Sigmoid colon (tissue), 7 donors: Measurements from ENCODE around the gene PDE4A. TPM values are rescaled to one million over a fixed set of nuclear protein-coding genes. Genes with fewer than 3 reads are reported as not detected.

ENCODE experiments used
- DNase-seq: peaks from one replicate; pipeline ENCODE4 v3.0.0-alpha.2; 2019
- H3K27ac ChIP-seq, 4 donors: fragments of 200-600 bp; sonication (generic); one replicate each; pipeline ENCODE4 v1.5.1; 2016 to 2019; ENCODE audit warnings: mild to moderate bottlenecking in 1 of 4
- H3K27me3 ChIP-seq, 3 donors: fragments of 200-600 bp; sonication (generic); one replicate each; pipeline ENCODE4 v1.5.1; 2019; ENCODE audit warnings: mild to moderate bottlenecking in 1 of 3
- H3K36me3 ChIP-seq, 4 donors: fragments of 200-600 bp; sonication (generic); one replicate each; pipeline ENCODE4 v1.5.1; 2016 to 2019
- H3K4me1 ChIP-seq, 4 donors: fragments of 200-600 bp; sonication (generic); one replicate each; pipeline ENCODE4 v1.5.1; 2017 to 2019
- H3K4me3 ChIP-seq, 4 donors: fragments of 200-600 bp; sonication (generic); one replicate each; pipeline ENCODE4 v1.5.1; 2017 to 2019; ENCODE audit warnings: mild to moderate bottlenecking in 2 of 4, moderate library complexity in 1 of 4
- H3K9me3 ChIP-seq, 4 donors: fragments of 200-600 bp in 3 of 4; sonication (generic) in 3 of 4; one replicate each; pipeline versions ENCODE4 v1.5.1 to v1.6.1; 2013 to 2019
- CTCF ChIP-seq, 4 experiments: fragments of 450-650 bp in 3 of 4; fragments of 200-600 bp in 1 of 4; IDR thresholded peaks; one replicate each; pipeline ENCODE4 v1.5.1; 2016 to 2019; ENCODE audit warnings: antibody characterized with exemption in 4 of 4, mild to moderate bottlenecking in 3 of 4, moderate library complexity in 2 of 4
- EP300 ChIP-seq, 4 donors: sonication (generic); formaldehyde crosslinking; IDR thresholded peaks; one replicate each; pipeline ENCODE4 v1.6.1; 2017; ENCODE audit warnings: antibody characterized with exemption in 4 of 4
- POLR2A ChIP-seq, 2 donors: fragments of 450-650 bp; IDR thresholded peaks; one replicate each; pipeline ENCODE4 v1.6.1; 2016; ENCODE audit warnings: antibody characterized with exemption in 2 of 2, mild to moderate bottlenecking in 2 of 2, moderate library complexity in 2 of 2
- POLR2AphosphoS5 ChIP-seq, 4 donors: sonication (generic); formaldehyde crosslinking; IDR thresholded peaks; one replicate each; pipeline ENCODE4 v1.6.1; 2017; ENCODE audit warnings: antibody characterized with exemption in 4 of 4
- WGBS, 2 donors: extraction: QIAGEN DNeasy Blood & Tissue Kit; methylation state at CpG; one replicate each; pipeline ENCODE4 v1.1.7; 2013; 5-methylcytosine and 5-hydroxymethylcytosine counted together
- intact Hi-C: fragments of 100-400 bp; cut with DNase I; formaldehyde crosslinking; loops from one replicate; pipeline ENCODE4 v1.15.1; 2023
- polyA plus RNA-seq, 3 donors: library from polyadenylated mRNA; stranded (reverse); fragments of 200-250 nt; gene quantifications; one replicate each; pipeline ENCODE4 v1.2.3, GENCODE V29; 2013
- total RNA-seq, 4 donors: library from RNA; depleted of rRNA; stranded (reverse); fragments of >200 nt; gene quantifications; one replicate each; pipeline ENCODE4 v1.1.0, GENCODE V29; 2016
- donor health status: healthy with polysubstance abuse.
- donor health status: Bipolar disorder and iron deficiency.
- donor health status: healthy.

Gene PDE4A
- total and polyA plus RNA-seq, 7 donors = 4.2 to 14.7 (median 7.6) TPM

- peaks cover 0 to 47% (median 41%) of the 10 kb centered on the region in 4 donors for H3K4me1 ChIP-seq
- H3K36me3 ChIP-seq = no peaks in the 10 kb centered on the region
- no peak for DNase-seq
- 53 to 76% methylated on average over 3 of the region's 3 CpGs for WGBS, 2 donors
- H3K9me3 ChIP-seq = no peaks in the 10 kb centered on the region
- H3K4me3 ChIP-seq = no peak overlapping the region
- intact Hi-C loops = no loop called here
- H3K27ac ChIP-seq = no peak overlapping the region
- peaks cover 67 to 78% (median 75%) of the 10 kb centered on the region in 3 donors for H3K27me3 ChIP-seq
- no peak for TF ChIP-seq POLR2AphosphoS5 (IDR thresholded peaks at IDR 0.05)
- no peak for TF ChIP-seq EP300 (IDR thresholded peaks at IDR 0.05)
- TF ChIP-seq POLR2A (IDR thresholded peaks at IDR 0.05) = no peak
- TF ChIP-seq CTCF (IDR thresholded peaks at IDR 0.05) = no peak
These were observed 2.5 kb downstream of the PDE4A start for GRCh38 chr19:10422846-10423245.

DNA sequence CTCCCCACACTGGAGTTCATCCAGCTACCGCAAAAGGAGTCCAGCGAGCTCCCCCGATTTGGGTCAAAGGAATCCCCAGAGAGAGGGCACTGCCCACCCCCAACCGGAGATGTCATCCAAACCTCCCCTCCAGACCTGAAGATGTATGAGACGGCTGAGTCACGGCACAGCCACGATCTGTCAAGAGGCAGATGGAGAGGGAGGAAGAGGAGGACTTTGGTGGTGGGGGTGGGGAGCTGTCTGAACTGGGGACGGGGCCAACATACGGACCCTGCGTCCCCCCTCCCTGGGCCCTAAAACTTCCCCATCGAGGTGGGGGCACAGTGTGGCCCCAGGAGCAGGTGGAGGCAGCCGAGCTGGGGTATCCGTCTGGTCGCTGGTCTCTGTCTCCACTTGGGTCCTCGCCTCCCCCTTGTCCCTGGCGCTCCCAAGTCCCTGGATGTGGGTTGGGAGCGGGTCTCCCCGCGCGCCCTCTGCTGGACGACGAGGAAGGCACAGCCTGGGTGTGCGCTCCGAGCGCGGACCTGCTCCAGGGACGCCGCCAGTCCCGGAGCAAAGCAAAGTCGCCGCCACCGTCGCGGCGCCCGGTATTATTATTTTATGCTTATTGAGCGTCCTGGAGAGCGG, 3.8 kb downstream of the PDE4A start:
- Histone ChIP-seq H3K4me1 (peaks cover 0 to 36% (median 33%) of the 10 kb centered on the region in 4 donors), H3K27ac (peak overlapping the region in 1 of 4 donors; percentile 19), H3K9me3 (no peaks in the 10 kb centered on the region), H3K36me3 (no peaks in the 10 kb centered on the region), H3K27me3 (peaks cover 55 to 65% (median 62%) of the 10 kb centered on the region in 3 donors), H3K4me3 (peak overlapping the region; percentile 6 to 27 (median 16))
- intact Hi-C loops = loop anchor here (2.0 kb wide), 1 partner anchor 19 kb away; no protein-coding TSS in a partner anchor
- peak; percentile 66 to 93 (median 70) for TF ChIP-seq CTCF (IDR thresholded peaks at IDR 0.05)
- TF ChIP-seq POLR2AphosphoS5 (IDR thresholded peaks at IDR 0.05) = no peak
- 1 to 2% methylated on average over 38 of the region's 38 CpGs for WGBS, 2 donors
- DNase-seq = peak; percentile 87

DNA sequence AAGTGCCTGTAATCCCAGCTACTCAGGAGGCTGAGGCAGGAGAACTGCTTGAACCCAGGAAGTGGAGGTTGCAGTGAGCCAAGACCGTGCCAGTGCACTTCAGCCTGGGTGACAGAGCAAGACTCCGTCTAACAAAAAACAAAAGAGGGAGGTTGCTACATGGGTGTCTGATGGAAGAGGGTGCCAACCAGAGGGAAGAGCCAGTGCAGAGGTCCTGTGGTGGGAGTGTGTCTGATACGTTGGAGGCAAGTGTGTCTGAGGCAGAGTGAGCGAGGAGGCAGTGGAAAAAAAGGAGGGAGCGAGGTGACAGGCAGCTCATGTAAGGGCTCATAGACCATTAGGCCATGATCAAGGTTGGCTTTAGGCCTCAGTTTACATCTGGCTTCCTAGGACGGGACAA, 6.8 kb downstream of the PDE4A start:
- Histone ChIP-seq H3K36me3 (no peaks in the 10 kb centered on the region), H3K27ac (no peak overlapping the region), H3K4me1 (peaks cover 0 to 26% (median 24%) of the 10 kb centered on the region in 4 donors), H3K27me3 (peaks cover 25 to 34% (median 31%) of the 10 kb centered on the region in 3 donors), H3K4me3 (no peak overlapping the region), H3K9me3 (no peaks in the 10 kb centered on the region)
- intact Hi-C loops = no loop called here
- no peak for TF ChIP-seq CTCF (IDR thresholded peaks at IDR 0.05)
- no peak for TF ChIP-seq POLR2AphosphoS5 (IDR thresholded peaks at IDR 0.05)
- no peak for TF ChIP-seq EP300 (IDR thresholded peaks at IDR 0.05)
- no peak for TF ChIP-seq POLR2A (IDR thresholded peaks at IDR 0.05)
- 58 to 87% methylated on average over 6 of the region's 6 CpGs for WGBS, 2 donors
- no peak for DNase-seq

DNA sequence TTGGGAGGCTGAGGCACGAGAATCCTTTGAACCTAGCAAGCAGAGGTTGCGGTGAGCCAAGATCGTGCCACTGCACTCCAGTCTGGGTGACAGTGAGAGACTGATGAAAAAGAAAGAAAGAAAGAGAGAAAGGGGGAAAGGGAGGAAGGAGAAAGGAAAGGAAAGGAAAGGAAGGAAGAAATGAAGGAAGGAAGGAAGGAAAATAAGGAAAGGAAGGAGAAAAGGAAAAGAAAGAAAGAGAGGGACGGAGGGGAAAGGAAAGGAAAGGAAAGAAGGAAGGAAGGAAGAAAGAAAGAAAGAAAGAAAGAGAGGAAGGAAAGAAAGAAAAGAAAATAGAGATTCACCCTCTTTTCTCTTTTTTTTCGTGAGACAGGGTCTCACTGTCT, 8.7 kb downstream of the PDE4A start:
- no peak for TF ChIP-seq POLR2AphosphoS5 (IDR thresholded peaks at IDR 0.05)
- no peak for TF ChIP-seq POLR2A (IDR thresholded peaks at IDR 0.05)
- TF ChIP-seq CTCF (IDR thresholded peaks at IDR 0.05) = no peak
- no peak for TF ChIP-seq EP300 (IDR thresholded peaks at IDR 0.05)
- WGBS, 2 donors = 46 to 71% methylated on average over 5 of the region's 5 CpGs
- H3K27ac ChIP-seq = no peak overlapping the region

More for the DNA sequence above, 8.7 kb downstream of the PDE4A start:
- no peaks in the 10 kb centered on the region for H3K9me3 ChIP-seq
- H3K4me3 ChIP-seq = no peak overlapping the region
- DNase-seq = no peak
- intact Hi-C loops = no loop called here
- H3K36me3 ChIP-seq = no peaks in the 10 kb centered on the region
- peaks cover 7 to 16% (median 13%) of the 10 kb centered on the region in 3 donors for H3K27me3 ChIP-seq
- peaks cover 0 to 37% (median 34%) of the 10 kb centered on the region in 4 donors for H3K4me1 ChIP-seq
